Activated CD4-positive, CD25-positive, alpha-beta regulatory T cell treated with anti-CD3 and anti-CD28 coated beads, Interleukin-2, amount 50 U/mL, for 72 hours (primary cell): Measurements from ENCODE around the gene NPAS3.

Source experiments
- DNase-seq: peaks from one replicate; pipeline ENCODE4 v3.0.0; 2021

The NPAS3 gene

GRCh38 chr14:33699300-33699983, 760.8 kb downstream of the NPAS3 start:
- no peak for DNase-seq

- no peak for DNase-seq
These were observed 761.4 kb downstream of the NPAS3 start for GRCh38 chr14:33700052-33700451.

DNA sequence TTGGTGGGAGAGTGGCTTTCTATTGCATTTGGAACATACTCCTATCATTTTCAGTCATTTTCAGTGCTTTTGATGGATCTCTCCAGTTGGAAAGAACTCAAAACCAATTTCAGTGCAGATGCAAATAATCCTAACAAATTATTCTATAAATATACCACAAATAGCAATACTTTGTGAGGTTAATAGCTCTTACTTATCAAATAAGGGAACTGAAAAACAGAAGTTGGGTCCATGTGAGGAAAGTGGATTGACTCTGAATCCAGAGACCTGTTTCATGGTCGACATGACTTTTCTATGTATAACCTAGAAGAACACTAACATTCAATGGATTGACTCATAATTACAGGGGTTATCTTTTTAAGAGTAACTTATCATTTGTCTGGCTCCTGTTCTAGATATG, 763.6 kb downstream of the NPAS3 start:
- no peak for DNase-seq

DNA sequence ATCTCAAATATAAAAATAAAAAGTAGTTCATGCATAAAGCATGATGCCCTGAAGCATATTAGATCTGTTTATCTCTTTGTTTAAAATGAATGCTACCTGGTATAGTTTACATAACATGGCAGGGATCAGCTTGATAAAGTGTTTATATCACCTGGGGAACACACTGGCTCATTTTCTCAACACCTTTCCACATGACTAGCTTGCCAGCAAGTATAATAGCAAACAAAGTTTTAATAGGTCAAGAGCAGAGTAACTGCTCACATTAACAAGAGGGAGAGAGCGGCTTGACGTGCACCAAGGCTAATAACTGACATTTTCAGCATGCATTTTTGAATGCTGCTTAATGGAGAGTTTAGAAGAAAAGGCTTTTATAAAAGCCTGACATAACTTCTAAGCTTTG, 765.8 kb downstream of the NPAS3 start:
- no peak for DNase-seq

GRCh38 chr14:33705490-33705889, 766.8 kb downstream of the NPAS3 start:
- DNase-seq, result no peak

DNA sequence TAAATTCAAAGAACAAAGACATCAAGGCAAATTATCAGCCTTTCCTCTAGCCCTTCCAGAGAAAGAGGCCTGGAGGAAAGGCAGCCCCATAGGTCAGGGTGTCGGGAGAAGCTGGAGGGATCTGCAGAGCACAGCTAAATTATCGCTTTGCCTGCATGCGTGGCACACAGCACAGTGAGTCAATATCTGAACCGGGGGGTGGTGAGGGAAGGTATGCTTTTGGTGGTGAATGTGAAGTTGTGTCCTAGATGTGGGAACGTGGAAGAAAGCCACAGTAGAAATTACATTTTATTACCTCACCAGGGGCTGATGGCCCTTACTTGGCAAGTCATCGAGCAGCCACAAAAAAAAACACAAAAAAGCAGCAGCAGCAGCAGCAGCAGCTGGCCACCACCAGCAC, 769.0 kb downstream of the NPAS3 start:
- no peak for DNase-seq

GRCh38 chr14:33709283-33709682, 770.6 kb downstream of the NPAS3 start:
- DNase-seq, result no peak

DNA sequence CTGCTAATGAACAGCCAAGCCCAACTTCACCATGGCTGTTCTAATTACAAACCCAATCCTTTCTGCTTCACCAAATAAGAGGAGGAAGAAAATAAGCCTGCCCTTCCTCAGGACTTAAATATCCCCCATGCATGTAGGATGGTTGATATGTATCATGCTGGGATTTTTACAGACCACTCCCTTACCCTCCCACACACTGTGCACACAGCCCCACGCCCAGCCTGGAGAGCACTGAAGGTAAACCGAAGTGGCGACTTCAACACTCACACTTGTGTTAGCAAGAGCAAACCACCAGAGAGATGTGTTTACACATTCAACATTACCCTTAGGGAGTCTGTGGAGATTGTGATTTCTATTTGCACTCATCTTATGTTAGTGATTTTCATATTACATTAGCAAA, 771.0 kb downstream of the NPAS3 start:
- DNase-seq, result no peak

DNA sequence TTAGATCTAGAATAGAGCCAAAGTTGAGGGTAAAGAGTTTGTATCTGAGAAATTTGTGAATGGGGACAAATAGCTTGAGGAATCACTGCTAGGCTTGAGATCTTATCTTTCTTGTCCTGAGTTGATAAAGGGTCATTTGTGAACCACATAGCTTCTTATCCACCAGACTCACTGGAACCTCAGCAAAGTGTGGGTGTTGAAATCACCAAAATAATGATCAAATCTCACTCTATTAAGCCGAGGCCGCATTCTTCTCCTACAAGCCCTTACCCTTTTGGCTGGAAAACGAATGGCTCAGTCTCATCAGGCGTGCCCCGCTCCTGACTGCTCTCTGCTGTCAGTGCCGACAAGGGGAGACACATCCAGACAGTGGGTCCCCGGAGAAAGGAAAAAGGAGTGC, 771.6 kb downstream of the NPAS3 start:
- no peak for DNase-seq

DNA sequence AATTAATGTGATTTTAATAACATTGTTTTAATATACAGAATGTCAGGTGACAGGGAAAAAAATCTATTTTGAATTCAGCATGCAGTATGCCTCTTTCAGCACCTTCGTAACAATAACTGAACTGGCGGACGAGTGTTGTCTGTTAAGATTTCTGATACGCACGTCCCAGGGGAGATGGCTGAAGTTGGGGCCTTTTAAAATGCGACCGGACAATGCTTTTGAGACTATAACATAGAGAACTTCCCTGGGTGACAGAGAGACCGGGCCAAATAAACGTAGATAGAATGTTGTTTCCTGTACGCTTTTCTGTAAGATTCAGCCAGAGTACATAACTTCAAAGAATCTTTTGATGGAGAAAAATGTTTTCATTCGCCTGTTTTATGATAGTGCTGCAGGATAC, 772.5 kb downstream of the NPAS3 start:
- no peak for DNase-seq

DNA sequence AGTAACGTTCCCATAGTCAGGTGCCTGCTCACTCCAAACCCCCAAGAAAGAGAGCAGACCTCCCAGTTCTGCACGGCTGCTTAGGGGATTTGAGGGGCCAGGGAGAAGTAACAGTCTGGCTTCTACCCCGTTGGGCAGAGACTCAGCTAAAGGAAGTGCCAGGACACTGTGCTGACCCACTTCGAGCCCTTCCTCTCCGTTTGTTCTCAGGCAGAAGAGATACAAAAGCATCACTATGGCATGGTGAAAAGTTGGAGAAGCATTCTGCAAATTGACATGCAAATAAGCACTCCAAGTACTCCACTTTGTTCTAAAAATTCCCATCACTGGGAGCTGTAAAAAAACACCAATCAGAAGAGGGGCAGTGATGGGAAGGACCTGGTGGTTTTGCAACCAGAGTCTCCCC, 773.1 kb downstream of the NPAS3 start:
- DNase-seq, result no peak

DNA sequence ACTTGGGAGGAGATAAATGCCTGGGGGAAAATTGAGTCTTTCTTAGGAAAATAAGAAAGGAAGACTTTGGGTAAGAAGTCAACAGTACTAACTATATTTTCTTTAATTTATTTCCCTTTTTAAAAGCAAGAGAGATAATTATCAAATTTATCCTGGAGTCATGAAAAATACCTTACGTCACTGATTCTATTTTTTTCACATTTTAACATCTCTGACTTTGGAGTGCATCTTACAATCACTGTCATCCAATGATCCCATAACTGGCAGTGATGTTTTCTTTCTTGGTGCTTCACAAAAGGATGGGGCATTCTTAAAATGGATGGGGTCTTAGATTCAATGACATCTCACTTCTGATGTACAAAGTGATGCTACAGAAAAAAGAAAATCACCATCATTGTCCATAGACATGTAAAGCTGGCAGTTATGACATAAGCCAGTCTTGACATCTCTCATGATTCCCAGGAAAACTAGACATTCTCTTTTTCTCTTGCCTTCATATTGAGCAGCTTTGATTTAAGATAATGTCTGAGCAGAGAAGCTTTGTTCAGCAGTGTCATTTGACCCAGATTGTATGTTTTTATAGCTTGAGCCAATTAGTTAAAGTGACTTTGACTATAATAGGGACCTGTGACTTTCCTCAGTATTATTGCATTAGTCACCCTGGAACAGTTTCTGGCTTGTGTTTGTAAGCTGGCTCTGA, 776.0 kb downstream of the NPAS3 start:
- DNase-seq, result no peak

GRCh38 chr14:33715227-33715528, 776.5 kb downstream of the NPAS3 start:
- no peak for DNase-seq

GRCh38 chr14:33716921-33717320, 778.2 kb downstream of the NPAS3 start:
- no peak for DNase-seq

DNA sequence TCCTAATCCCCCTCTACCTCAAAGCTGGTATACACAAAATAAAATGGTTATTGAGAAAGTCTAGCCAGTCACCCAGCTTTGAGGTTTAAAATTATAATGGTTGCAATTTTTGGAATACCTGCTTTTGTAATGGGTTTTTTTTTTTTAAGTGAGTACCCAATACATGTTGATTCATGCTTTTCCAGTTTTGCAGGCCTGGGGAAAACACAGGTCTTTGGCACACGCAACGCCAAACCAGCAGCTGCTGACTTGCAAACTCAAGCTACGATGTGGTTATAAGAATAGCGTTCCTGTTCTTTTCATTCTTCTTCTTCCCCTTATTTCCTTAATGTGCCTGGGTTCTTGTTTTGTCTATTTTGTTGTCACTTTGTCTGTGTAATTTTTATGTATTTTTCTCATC, 779.2 kb downstream of the NPAS3 start:
- DNase-seq, result no peak

DNA sequence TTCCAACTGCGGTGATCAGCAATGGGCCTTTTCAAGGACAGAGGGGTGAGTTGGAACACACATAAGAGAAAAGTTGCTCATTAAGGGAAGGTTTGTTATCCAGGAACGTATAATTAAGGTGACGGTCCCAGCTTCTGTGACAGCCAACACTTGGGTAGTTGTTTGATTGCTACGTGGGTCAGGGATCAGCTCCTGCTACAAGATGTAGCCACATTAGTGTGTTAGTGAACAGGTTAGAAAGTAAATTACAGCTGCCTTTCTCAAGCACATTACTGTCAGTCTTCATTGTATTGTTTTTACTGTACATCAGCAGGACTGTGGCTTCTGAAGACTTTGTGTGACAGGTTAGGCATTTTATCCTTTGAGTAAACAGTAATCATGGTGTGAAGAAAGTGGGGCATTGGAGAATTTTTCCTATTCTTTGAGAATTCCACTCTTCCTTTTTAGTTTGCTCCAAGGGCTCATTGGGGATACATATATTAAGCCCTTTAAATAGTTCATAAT, 781.7 kb downstream of the NPAS3 start:
- no peak for DNase-seq

GRCh38 chr14:33726685-33727084, 788.0 kb downstream of the NPAS3 start:
- DNase-seq, result no peak

- no peak for DNase-seq
These were observed 788.9 kb downstream of the NPAS3 start for GRCh38 chr14:33727606-33728005.

- no peak for DNase-seq
These were observed 789.4 kb downstream of the NPAS3 start for GRCh38 chr14:33728010-33728498.

GRCh38 chr14:33730156-33730555, 791.5 kb downstream of the NPAS3 start:
- DNase-seq, result no peak

DNA sequence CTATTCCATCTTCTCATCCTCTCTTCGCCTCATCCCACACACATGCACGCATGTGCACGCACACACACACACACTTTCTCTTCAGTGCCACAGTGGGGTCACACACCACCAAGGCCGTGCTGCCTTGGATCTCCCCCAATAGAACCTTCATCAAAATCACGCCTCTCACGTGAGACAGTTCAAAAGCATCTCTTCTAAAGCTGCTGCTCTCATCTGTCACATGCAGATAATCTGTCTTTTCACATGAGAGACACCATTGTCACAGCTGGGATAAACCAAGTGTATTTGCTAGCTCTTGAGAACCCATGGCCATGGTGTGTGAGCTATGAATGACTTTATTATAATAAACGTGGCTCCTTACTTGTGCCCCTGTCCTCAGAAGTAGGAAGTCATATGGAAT, 793.5 kb downstream of the NPAS3 start:
- DNase-seq, result no peak

DNA sequence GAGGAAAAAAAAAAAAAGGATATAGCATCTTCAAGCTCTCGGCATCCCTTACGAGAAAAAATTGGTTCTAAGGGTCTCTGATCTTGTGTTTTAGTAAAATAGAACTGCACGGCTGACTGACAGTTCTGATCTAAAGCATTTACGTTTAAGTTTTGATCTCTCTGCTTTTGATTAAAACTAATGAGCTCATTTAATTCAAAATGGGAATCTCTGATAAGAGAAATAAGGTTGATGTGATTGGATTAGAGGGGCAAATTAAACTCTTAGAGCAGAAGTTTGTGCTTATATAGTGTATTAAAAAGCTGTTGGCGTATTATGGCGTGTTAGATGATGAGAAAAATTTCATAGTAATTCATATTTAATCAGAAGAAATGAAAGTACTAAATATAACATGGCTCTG, 794.6 kb downstream of the NPAS3 start:
- no peak for DNase-seq

- DNase-seq, result no peak
These were observed 795.0 kb downstream of the NPAS3 start for GRCh38 chr14:33733721-33734120.

DNA sequence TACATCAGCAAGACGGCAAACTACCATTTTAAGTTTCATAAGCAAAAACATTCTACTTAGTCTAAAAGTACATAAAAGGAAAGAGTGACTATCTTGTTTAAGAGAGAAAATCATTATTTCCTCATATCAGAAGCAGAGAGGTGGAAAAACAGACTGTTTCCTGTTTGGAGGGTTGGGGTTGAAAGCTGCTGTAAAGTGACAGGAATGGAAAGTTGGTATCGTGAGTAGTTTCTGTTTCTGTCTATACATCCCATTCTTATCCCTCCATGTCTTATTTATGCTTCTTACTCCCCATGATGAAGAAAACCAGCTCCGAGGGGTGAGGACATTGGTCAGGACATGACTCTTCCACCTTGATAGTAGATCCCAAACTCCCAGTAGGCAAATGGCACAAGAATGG, 795.7 kb downstream of the NPAS3 start:
- no peak for DNase-seq

DNA sequence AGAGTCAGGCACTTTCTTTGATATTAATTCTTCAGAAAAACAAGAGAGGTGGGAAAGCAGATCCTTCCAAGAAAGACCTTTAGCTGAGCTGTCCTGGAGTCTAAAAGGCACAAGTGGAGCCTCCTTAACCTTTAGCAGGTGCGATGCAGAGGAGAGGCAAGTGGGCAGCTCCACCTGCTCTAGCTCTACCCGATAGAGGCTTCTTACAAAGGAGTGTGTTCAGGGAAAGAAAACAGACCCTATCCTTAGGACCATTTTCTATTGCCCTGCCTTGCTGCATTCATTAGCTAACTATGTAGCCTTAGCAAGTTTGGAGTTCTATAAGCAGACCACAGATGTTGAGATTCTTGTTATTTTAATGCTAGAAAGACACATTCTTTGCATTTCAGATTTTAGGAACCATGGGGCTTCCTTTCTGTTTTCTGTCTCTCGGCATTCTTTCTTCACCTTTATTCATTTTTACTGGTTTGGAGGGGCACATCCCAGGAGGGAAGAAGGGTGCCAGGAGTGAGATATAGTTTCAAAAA, 797.7 kb downstream of the NPAS3 start:
- DNase-seq, result no peak
